Stimulated activated naive CD8-positive, alpha-beta T cell treated with anti-CD3 and anti-CD28 coated beads, Interleukin-15, amount 100 ng/mL, for 72 hours (primary cell): ENCODE measurements around the gene CLIC3.

Source experiments
- ATAC-seq: fragments of 150-1000 bp; cut with Tn5 transposase; 2 replicates; pipeline ENCODE4 v1.10.0; 2021; ENCODE audit warnings: mild to moderate bottlenecking, moderate library complexity
- DNase-seq, 2 donors: peaks; one replicate each; pipeline ENCODE4 v3.0.0; 2021 to 2022
- H3K27ac Mint-ChIP-seq, 2 donors: one replicate each; pipeline ENCODE4 v1.8.0; 2022; ENCODE audit warnings: mild to moderate bottlenecking in 2 of 2, mixed read lengths in 2 of 2, moderate library complexity in 2 of 2
- H3K27me3 Mint-ChIP-seq: one replicate; pipeline ENCODE4 v1.8.0; 2022; ENCODE audit warnings: mixed read lengths
- H3K4me1 Mint-ChIP-seq: one replicate; pipeline ENCODE4 v1.8.0; 2022; ENCODE audit warnings: mild to moderate bottlenecking, mixed read lengths
- H3K4me3 Mint-ChIP-seq, 2 donors: one replicate each; pipeline ENCODE4 v1.8.0; 2022; ENCODE audit warnings: mild to moderate bottlenecking in 2 of 2, mixed read lengths in 2 of 2, moderate library complexity in 1 of 2
- H3K9me3 Mint-ChIP-seq, 2 donors: one replicate each; pipeline ENCODE4 v1.8.0; 2022; ENCODE audit warnings: mixed read lengths in 2 of 2

CLIC3 gene

GRCh38 chr9:136952321-136952850 lies 44.0 kb downstream of the CLIC3 start:
- no peak overlapping the region for H3K27ac Mint-ChIP-seq
- peaks cover 9 to 13% of the 10 kb centered on the region in 2 donors for H3K9me3 Mint-ChIP-seq
- peaks cover 19% of the 10 kb centered on the region for H3K4me1 Mint-ChIP-seq
- no peak overlapping the region for H3K4me3 Mint-ChIP-seq
- no peak for ATAC-seq
- no peak for DNase-seq
- H3K27me3 Mint-ChIP-seq, result no peaks in the 10 kb centered on the region

- peaks cover 7 to 9% of the 10 kb centered on the region in 2 donors for H3K9me3 Mint-ChIP-seq
- no peak within 1 kb of the TSS for H3K4me3 Mint-ChIP-seq
- no peaks in the 10 kb centered on the region for H3K27me3 Mint-ChIP-seq
- no peak for ATAC-seq
- H3K27ac Mint-ChIP-seq, result no peak within 1 kb of the TSS
- DNase-seq, result no peak
- H3K4me1 Mint-ChIP-seq, result peaks cover 24% of the 10 kb centered on the region
Measured at GRCh38 chr9:136951541-136952320, 44.6 kb downstream of the CLIC3 start, which contains the start of gene LCN12. Gene LCN12 (plus strand): TSS chr9:136952273. CDS start chr9:136952328, 55 bp downstream.

GRCh38 chr9:136950656-136951276 lies 45.6 kb downstream of the CLIC3 start:
- Mint-ChIP-seq H3K9me3 (no peaks in the 10 kb centered on the region), H3K4me3 (peak overlapping the region; percentile 90 to 96), H3K4me1 (peaks cover 24% of the 10 kb centered on the region), H3K27ac (peak overlapping the region; percentile 91 to 93), H3K27me3 (no peaks in the 10 kb centered on the region)
- ATAC-seq (no peak), DNase-seq (no peak)

DNA sequence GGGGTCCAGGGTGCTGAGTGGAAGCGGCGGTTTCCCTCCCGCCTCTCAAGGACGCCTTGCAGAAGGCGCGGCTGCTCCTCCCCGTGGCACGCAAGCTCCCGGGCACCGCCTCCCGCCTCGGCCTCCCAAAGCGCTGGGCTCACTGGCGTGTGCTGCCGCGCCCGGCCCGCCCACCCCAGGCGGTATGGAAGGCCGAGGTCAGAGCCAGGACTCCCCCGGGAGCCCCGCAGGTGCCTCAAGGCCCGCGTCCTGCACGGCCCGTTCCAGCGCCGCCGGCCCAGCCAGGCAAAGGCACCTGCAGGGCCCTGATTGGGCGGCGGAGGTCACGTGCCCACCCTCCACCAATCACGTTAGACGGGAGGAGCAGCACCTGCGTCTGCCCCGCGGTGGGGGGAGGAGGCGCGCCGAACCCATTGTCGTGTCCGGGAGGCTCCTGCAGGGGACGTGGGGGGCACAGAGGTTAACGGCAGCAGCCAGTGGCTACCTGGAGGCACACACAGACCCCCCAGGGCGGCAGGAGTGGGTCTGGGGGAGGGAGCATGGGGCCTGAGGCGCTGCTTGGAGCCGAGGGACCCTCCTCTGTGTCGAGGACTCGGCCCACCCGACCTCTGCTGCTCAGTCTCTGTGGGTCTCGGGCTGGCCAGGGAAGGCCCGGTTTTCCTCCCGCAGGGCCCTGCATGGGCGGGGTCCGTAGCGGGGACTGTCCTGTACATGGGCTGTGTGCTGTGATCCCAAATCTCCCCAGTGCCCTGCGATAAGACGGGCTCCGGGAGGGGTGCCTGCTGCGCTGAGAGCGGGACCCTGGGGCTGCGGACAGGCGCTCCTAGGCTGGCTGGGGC lies 46.3 kb downstream of the CLIC3 start:
- peaks cover 29% of the 10 kb centered on the region for H3K4me1 Mint-ChIP-seq
- DNase-seq (peak; percentile 93 to 97), ATAC-seq (peak; percentile 91)
- H3K27me3 Mint-ChIP-seq, result no peaks in the 10 kb centered on the region
- H3K9me3 Mint-ChIP-seq, result no peaks in the 10 kb centered on the region
- peak overlapping the region; percentile 91 to 93 for H3K27ac Mint-ChIP-seq
- peak overlapping the region; percentile 90 to 96 for H3K4me3 Mint-ChIP-seq

GRCh38 chr9:136949239-136949816 lies 47.0 kb downstream of the CLIC3 start:
- no peak for ATAC-seq

GRCh38 chr9:136947955-136948510 lies 48.3 kb downstream of the CLIC3 start:
- ATAC-seq, result no peak
- no peak for DNase-seq
- Mint-ChIP-seq H3K27me3 (no peaks in the 10 kb centered on the region), H3K27ac (peak overlapping the region in 1 of 2 donors; percentile 48), H3K9me3 (no peaks in the 10 kb centered on the region), H3K4me3 (peak overlapping the region in 1 of 2 donors; percentile 33), H3K4me1 (peaks cover 39% of the 10 kb centered on the region)

More at GRCh38 chr9:136949239-136949816, 47.0 kb downstream of the CLIC3 start:
- Mint-ChIP-seq H3K4me3 (peak overlapping the region; percentile 83 to 87), H3K9me3 (no peaks in the 10 kb centered on the region), H3K4me1 (peaks cover 34% of the 10 kb centered on the region), H3K27ac (peak overlapping the region; percentile 61 to 71), H3K27me3 (no peaks in the 10 kb centered on the region)
- no peak for DNase-seq

DNA sequence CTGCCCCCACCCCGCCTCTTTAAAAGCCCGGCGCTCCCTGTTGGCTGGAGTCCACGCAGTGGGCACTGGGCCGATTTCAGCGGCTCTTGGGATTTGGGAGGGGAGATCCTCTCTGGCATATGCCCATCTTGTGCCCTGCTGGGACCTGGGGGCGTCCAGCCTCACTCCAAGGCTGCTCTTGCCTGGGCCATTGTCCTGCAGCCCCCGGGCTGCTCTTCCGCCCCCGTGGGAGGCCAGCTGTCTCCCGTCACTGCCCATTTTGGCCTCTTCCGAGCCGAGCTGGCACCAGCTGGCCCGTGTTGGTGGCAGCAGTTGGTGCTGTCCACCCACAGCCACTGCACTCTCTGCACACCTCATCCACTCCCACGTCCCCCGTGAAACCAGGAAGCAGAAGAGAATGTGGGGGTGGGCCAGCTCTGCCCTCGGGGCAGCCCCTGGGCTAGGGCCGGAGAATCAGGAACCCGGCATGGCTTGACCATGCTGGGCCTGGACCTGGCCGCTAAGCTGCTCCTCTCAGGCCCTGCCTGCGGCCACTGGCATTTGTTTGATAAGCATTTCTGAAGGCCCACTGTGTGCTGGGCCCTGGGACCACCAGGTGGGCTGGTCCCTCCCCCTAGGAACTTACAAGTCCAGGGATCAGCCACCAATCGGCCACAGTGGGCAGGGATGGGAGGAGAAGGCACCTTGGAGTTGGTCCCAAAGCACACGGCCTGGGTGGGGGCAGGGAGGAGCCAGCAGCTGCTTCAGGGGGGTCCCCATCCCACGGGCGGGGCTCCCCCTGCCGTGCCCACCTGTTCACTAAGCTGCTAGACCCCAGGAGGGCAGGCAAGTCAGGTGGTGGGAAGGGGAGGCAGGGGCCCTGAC lies 49.1 kb downstream of the CLIC3 start:
- H3K9me3 Mint-ChIP-seq, result no peaks in the 10 kb centered on the region
- peaks cover 44% of the 10 kb centered on the region for H3K4me1 Mint-ChIP-seq
- H3K4me3 Mint-ChIP-seq, result no peak overlapping the region
- H3K27ac Mint-ChIP-seq, result peak overlapping the region in 1 of 2 donors; percentile 4
- H3K27me3 Mint-ChIP-seq, result no peaks in the 10 kb centered on the region
- DNase-seq (no peak), ATAC-seq (no peak)

- Mint-ChIP-seq H3K27me3 (no peaks in the 10 kb centered on the region), H3K4me1 (peaks cover 44% of the 10 kb centered on the region), H3K27ac (no peak overlapping the region), H3K4me3 (no peak overlapping the region), H3K9me3 (no peaks in the 10 kb centered on the region)
- no peak for ATAC-seq
- DNase-seq, result no peak
Measured at GRCh38 chr9:136946228-136947027, 49.9 kb downstream of the CLIC3 start.

DNA sequence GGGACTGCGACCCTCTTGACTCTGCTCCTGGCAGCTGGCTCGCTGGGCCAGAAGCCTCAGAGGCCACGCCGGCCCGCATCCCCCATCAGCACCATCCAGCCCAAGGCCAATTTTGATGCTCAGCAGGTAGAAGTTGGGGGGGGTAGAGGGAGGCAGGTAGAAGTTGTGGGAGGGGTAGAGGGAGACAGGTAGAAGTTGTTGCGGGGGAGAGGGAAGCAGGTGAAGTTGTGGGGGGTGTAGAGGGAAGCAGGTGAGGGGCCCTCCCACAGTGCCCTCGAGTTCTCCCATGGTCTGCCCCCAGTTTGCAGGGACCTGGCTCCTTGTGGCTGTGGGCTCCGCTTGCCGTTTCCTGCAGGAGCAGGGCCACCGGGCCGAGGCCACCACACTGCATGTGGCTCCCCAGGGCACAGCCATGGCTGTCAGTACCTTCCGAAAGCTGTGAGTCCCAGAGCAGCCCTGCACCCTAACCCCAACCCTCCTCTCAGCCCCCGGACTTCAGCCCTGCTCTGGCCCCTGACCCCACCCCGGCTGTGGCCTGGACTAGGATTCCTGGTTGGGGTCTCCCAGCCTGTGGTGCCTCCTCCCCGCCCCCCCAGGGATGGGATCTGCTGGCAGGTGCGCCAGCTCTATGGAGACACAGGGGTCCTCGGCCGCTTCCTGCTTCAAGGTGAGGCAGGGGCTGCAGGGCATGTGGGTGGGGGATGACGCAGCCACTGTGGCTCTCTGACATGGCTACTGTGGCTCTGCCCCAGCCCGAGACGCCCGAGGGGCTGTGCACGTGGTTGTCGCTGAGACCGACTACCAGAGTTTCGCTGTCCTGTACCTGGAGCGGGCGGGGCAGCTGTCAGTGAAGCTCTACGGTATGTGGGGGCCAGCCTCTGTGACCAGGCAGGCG lies 50.8 kb downstream of the CLIC3 start:
- no peak for DNase-seq
- Mint-ChIP-seq H3K4me1 (peaks cover 42% of the 10 kb centered on the region), H3K27me3 (no peaks in the 10 kb centered on the region), H3K4me3 (no peak overlapping the region), H3K9me3 (no peaks in the 10 kb centered on the region), H3K27ac (peak overlapping the region in 1 of 2 donors; percentile 95)
- no peak for ATAC-seq
